ENCODE data around the gene ASB1. TPM values are rescaled to one million over a fixed set of nuclear protein-coding genes. Genes with fewer than 3 reads are reported as not detected.

ASB1 gene
- total RNA-seq, 1 experiment from 2014 or later: 46.0 TPM

DNA sequence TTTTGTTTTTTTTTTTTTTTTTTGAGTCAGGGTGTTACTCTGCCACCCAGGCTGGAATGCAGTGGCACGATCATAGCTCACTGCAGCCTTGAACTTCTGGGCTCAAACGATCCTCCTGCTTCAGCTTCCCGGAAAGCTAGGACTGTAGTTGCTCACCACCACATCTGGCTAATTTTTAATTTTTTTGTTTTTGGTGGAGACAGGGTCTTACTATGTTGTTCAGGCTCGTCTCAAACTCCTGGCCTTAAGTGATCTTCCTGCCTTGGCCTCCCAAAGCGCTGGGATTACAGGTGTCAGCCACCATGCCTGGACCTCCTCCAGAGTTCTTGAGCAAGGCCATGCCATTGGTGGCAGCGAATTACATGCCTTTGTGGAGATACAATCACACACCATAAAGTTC is 35.2 kb downstream of the ASB1 start:
- H3K9ac ChIP-seq (ENCODE audit: extremely low read depth, insufficient read length, low read length): no peak overlapping the region
- H3K79me1 ChIP-seq (ENCODE audit: insufficient read depth, low read depth, low read length, poor library complexity, severe bottlenecking): no peaks in the 10 kb centered on the region
- H3K9me3 ChIP-seq (ENCODE audit: control insufficient read depth, low read depth, low read length): no peaks in the 10 kb centered on the region
- no peak overlapping the region for H3K27ac Mint-ChIP-seq
- no peak overlapping the region for H4K8ac ChIP-seq (replicated peaks; ENCODE audit: insufficient read length, low read depth, low read length)
- no peak overlapping the region for H3K4ac ChIP-seq (ENCODE audit: low read depth, low read length)
- no peak overlapping the region for H2BK15ac ChIP-seq (ENCODE audit: low read depth, low read length)
- no peaks in the 10 kb centered on the region for H3K4me1 ChIP-seq (ENCODE audit: insufficient read depth, low read length)
- H3K27me3 Mint-ChIP-seq (ENCODE audit: low read depth): no peaks in the 10 kb centered on the region; the same call in 1 of the 2 replicates
- no peaks in the 10 kb centered on the region for H3K79me2 ChIP-seq (ENCODE audit: insufficient read depth, low read length)
- H3K23ac ChIP-seq (ENCODE audit: insufficient read length, low read depth, low read length): no peak overlapping the region
- no peak overlapping the region for H4K5ac ChIP-seq (ENCODE audit: insufficient read length, low read depth, low read length)
- no peak overlapping the region for H2AK5ac ChIP-seq (ENCODE audit: insufficient read length, low read length)
- H3K23me2 ChIP-seq (ENCODE audit: insufficient read length, low read depth, low read length, poor library complexity, severe bottlenecking): no peaks in the 10 kb centered on the region
- H3K4me3 Mint-ChIP-seq: no peak overlapping the region
- H3K18ac ChIP-seq (ENCODE audit: insufficient read length, low read depth, low read length): no peak overlapping the region
- H3K4me2 ChIP-seq (ENCODE audit: insufficient read depth, insufficient read length, low read length): no peak overlapping the region
- no peak for DNase-seq
- H3K27ac ChIP-seq (ENCODE audit: insufficient read length, low read depth, low read length): no peak overlapping the region
- H3K14ac ChIP-seq (ENCODE audit: insufficient read depth, low read length): no peak overlapping the region
- no peaks in the 10 kb centered on the region for H4K20me1 ChIP-seq (ENCODE audit: control insufficient read depth, insufficient read depth, insufficient read length)
- TF ChIP-seq, protein P1, sequence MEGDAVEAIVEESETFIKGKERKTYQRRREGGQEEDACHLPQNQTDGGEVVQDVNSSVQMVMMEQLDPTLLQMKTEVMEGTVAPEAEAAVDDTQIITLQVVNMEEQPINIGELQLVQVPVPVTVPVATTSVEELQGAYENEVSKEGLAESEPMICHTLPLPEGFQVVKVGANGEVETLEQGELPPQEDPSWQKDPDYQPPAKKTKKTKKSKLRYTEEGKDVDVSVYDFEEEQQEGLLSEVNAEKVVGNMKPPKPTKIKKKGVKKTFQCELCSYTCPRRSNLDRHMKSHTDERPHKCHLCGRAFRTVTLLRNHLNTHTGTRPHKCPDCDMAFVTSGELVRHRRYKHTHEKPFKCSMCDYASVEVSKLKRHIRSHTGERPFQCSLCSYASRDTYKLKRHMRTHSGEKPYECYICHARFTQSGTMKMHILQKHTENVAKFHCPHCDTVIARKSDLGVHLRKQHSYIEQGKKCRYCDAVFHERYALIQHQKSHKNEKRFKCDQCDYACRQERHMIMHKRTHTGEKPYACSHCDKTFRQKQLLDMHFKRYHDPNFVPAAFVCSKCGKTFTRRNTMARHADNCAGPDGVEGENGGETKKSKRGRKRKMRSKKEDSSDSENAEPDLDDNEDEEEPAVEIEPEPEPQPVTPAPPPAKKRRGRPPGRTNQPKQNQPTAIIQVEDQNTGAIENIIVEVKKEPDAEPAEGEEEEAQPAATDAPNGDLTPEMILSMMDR (conservative IDR thresholded peaks at IDR 0.05): no peak
- no peak overlapping the region for H2AFZ ChIP-seq (ENCODE audit: low read length)
- no peaks in the 10 kb centered on the region for H3K9me3 Mint-ChIP-seq
- no peak overlapping the region for H2BK5ac ChIP-seq (ENCODE audit: insufficient read length, low read length)
- no peaks in the 10 kb centered on the region; a peak in 1 of 7 replicates for H3K36me3 Mint-ChIP-seq (ENCODE audit: insufficient read depth in 1 of 3, low read depth in 3 of 3)
- no peak overlapping the region for H2BK12ac ChIP-seq (ENCODE audit: insufficient read length, low read depth, low read length)
- WGBS (ENCODE audit: extremely low coverage, insufficient read length, low lambda C conversion rate): no CpG with 5 or more reads among the region's 6 CpGs
- no peak overlapping the region for H2BK20ac ChIP-seq (ENCODE audit: low read depth, low read length, poor library complexity, severe bottlenecking)
- no peaks in the 10 kb centered on the region for H3K27me3 ChIP-seq (ENCODE audit: insufficient read depth, low read length)
- H3K56ac ChIP-seq (ENCODE audit: insufficient read length, low read depth, low read length): no peak overlapping the region
- H4K91ac ChIP-seq (ENCODE audit: insufficient read length, low read depth, low read length): no peak overlapping the region
- peaks cover 0 to 6% of the 10 kb centered on the region in 2 experiments; a peak in 1 of 4 replicates for H3K4me1 Mint-ChIP-seq
- no peak overlapping the region for H3T11ph ChIP-seq (ENCODE audit: low read length)
- no peak overlapping the region for H2BK120ac ChIP-seq (ENCODE audit: low read depth, low read length, poor library complexity, severe bottlenecking)
